ENCODE data around the gene GMPR.

The GMPR gene

DNA sequence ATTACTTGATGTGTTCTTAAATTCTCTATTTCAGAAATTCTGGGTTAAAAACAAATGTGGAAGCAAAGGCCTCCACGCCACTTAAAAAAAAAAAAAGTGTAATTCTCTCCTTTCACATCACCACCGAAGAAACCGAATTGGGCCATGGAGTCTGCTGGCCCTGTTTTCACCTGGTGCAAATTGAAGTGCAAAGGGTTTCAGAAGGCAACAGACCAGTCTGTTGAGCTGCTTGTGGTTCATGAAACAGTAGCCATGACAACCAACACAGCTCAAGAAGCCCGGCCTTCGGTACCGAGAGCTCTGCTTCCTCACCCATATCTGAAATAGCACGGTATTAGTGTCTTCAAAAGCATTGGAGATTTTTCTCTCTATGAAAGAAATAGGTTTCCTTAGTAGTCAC is 63.1 kb downstream of the GMPR start:
- TF ChIP-seq, protein P1, sequence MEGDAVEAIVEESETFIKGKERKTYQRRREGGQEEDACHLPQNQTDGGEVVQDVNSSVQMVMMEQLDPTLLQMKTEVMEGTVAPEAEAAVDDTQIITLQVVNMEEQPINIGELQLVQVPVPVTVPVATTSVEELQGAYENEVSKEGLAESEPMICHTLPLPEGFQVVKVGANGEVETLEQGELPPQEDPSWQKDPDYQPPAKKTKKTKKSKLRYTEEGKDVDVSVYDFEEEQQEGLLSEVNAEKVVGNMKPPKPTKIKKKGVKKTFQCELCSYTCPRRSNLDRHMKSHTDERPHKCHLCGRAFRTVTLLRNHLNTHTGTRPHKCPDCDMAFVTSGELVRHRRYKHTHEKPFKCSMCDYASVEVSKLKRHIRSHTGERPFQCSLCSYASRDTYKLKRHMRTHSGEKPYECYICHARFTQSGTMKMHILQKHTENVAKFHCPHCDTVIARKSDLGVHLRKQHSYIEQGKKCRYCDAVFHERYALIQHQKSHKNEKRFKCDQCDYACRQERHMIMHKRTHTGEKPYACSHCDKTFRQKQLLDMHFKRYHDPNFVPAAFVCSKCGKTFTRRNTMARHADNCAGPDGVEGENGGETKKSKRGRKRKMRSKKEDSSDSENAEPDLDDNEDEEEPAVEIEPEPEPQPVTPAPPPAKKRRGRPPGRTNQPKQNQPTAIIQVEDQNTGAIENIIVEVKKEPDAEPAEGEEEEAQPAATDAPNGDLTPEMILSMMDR (IDR thresholded peaks at IDR 0.05; ENCODE audit: low read depth, low read length), result no peak
- DNase-seq (ENCODE audit: extremely low read depth, low read depth), result no peak

DNA sequence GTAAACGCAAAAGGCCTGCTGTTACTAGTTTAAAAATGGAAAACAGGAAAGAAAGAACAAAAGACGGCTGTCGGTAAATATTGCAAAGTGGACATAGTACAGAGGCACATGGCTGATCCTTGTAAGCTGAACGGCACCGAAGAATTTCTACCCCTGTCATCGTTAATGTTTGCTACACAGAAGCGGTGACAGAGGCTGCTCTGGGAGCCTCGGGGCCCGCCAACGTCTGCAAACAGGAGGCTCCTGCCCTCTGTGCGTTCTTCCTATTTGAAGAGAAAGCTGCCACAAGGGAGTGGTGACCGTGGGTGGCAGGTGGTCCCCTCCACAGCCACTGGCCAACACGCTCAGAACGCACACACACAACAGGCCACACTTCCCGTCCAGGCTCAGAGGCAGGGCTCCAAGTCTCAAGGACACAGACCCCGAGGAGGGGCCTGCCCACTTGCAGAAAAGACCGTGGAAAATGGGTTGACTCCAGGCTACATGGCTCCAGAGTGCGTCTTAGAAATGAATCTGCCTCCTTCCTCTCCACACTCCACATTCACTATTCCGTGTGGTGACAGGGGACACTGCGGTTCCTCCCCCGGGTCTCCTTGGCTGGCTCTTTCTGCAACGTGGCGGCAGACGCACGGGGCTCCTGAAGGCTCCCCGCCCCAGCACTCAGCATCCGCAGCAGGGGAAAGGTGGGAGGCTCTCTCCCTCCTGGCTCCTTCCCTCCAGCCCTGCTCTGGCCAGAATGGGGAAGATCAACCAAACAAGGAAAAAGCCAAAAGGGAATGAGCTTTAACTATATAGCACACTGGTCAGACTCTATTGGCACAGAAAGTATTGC is 64.5 kb downstream of the GMPR start:
- TF ChIP-seq, protein P1 (IDR thresholded peaks at IDR 0.05; ENCODE audit: low read depth, low read length), result no peak
- DNase-seq (ENCODE audit: extremely low read depth, low read depth), result no peak

DNA sequence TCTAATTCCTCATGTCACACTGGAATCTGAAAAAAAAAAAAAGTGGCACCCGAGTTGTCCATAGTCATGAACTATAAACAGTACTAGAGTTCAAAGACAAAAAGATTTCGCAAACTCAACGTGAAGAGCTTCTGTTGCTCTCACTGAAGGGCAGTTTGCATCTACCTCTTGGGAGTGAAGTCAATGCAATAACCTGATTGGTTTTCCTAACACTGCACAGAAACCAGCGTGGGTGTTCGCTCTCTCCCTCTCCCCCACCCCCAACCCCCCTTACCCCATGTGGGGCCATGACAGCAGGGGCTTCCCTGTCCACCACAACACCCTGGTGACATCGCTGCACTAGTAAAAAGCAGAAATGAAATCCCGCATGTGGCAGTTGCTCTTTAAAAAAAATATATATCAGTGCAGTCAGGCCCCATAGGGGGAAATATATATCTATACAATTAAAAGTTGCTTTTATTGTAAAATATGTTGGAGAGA is 66.9 kb downstream of the GMPR start:
- TF ChIP-seq, protein P1 (IDR thresholded peaks at IDR 0.05; ENCODE audit: low read depth, low read length), result no peak
- DNase-seq (ENCODE audit: extremely low read depth, low read depth), result no peak

DNA sequence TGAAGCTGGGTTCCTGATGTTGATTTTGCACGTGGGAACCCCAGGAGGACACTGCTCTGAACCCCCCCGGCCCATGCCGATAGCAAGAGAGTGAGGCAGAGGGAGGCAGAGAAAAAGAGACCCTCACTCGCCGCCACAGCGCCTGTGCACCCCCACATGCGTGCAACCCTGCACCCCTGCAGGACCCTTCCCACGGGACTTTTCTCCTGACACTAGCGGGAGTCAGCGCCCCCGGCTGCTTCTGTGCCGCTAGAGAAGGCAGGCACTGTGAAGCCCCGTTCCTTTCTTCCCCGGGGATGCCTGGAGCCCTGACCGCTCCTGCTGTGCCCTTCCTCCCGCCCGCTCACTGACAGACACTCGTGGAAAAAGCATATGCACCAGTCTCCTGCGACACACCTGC is 67.4 kb downstream of the GMPR start:
- no peak for DNase-seq (ENCODE audit: extremely low read depth, low read depth)

DNA sequence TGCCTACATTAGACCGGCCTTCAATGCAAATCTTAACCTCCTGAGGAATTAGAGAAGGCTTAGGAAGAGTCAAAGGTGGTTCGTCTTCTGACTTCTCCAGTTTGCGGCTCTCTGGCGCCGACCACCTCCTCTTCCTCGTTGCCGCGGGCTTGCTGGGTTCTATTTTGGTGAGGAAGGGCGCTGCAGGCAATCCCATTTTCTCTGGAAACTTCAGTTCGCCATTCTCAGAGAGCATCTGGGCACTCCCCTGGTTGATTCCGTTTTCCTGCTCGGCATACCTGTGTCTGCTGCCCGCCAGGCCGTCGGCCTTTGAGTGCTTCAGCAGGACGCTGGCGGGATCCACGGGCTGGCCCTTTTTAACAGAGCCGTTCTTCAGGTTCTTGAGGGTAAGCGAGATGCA is 67.9 kb downstream of the GMPR start:
- TF ChIP-seq, protein P1 (IDR thresholded peaks at IDR 0.05; ENCODE audit: low read depth, low read length), result no peak
- DNase-seq (ENCODE audit: extremely low read depth, low read depth), result no peak

More for the DNA sequence above, 67.4 kb downstream of the GMPR start:
- TF ChIP-seq, protein P1 (IDR thresholded peaks at IDR 0.05; ENCODE audit: low read depth, low read length), result no peak

DNA sequence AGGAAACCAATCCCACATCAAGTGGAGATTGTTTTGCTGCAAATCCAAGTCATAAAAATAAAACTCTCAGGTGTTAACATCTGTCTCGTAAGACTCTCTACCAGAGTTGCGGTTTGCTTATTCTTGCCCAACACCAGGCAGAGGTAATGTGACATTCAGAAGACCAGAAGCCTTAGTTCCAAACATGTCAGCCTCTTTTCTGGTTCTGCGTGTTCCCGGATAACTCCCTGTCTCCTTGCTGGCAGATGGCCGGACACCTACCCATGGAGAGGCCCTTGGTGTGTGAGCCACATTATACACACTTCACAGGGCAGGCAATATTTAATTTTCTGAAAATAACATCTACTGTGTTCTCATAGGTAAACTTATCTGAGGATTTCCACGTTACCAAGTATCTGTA is 73.4 kb downstream of the GMPR start:
- TF ChIP-seq, protein P1 (IDR thresholded peaks at IDR 0.05; ENCODE audit: low read depth, low read length), result no peak
- no peak for DNase-seq (ENCODE audit: extremely low read depth, low read depth)

DNA sequence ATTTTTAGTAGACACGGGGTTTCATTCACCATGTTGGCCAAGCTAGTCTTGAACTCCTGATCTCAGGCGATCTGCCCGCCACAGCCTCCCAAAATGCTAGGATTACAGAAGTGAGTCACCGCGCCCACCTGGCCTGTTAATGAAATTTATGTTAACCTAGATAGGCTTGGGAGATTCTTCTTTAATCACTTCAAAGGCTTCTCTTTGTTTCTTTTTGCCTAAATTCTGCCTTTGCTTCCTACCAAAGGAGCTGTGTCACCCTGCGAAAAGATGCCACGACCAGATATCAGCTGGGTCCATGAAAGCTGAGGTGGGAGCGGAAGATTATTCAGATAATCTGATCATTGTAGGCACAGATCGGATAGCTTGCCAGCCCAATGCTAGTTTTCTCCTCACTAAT is 75.3 kb downstream of the GMPR start:
- DNase-seq (ENCODE audit: extremely low read depth, low read depth), result no peak
- TF ChIP-seq, protein P1 (IDR thresholded peaks at IDR 0.05; ENCODE audit: low read depth, low read length), result no peak
